RWPE2 (cell line): ENCODE data around the gene GATAD2A.

Experiments
- ATAC-seq: fragments of 200-7000 bp; cut with Tn5 transposase; 3 replicates; pipeline ENCODE4 v1.9.1; 2021; ENCODE audit warnings: low read depth
- DNase-seq: peaks from one replicate; pipeline ENCODE4 v3.0.0-alpha.2; 2020; ENCODE audit warnings: low spot score
- H3K27ac ChIP-seq: fragments of 450-650 bp; 2 replicates; pipeline ENCODE4 v1.5.1; 2017; ENCODE audit warnings: mild to moderate bottlenecking; ENCODE audit not compliant: poor library complexity, severe bottlenecking
- H3K27me3 ChIP-seq: fragments of 250-450 bp; sonication (Bioruptor Pico); 2 replicates; pipeline ENCODE4 v1.5.1; 2021; ENCODE audit warnings: mild to moderate bottlenecking, moderate library complexity; ENCODE audit not compliant: insufficient read depth, poor library complexity, severe bottlenecking
- H3K36me3 ChIP-seq: fragments of 250-450 bp; sonication (Bioruptor Pico); 2 replicates; pipeline ENCODE4 v1.5.1; 2020; ENCODE audit warnings: low read depth, mild to moderate bottlenecking, moderate library complexity
- H3K4me1 ChIP-seq: fragments of 250-450 bp; sonication (Bioruptor Pico); 2 replicates; pipeline ENCODE4 v1.5.1; 2021; ENCODE audit warnings: mild to moderate bottlenecking, moderate library complexity; ENCODE audit not compliant: insufficient read depth, poor library complexity, severe bottlenecking
- H3K4me3 ChIP-seq: fragments of 250-450 bp; sonication (Bioruptor Pico); 2 replicates; pipeline ENCODE4 v1.5.1; 2021; ENCODE audit warnings: mild to moderate bottlenecking, moderate library complexity; ENCODE audit not compliant: severe bottlenecking
- H3K9me3 ChIP-seq: fragments of 250-450 bp; sonication (Bioruptor Pico); 2 replicates; pipeline ENCODE4 v1.5.1; 2021; ENCODE audit warnings: mild to moderate bottlenecking, moderate library complexity; ENCODE audit not compliant: severe bottlenecking
- TF ChIP-seq, protein P1 (sequence below): fragments of 450-650 bp; IDR thresholded peaks from one replicate; pipeline ENCODE4 v1.5.1; 2017; ENCODE audit warnings: mild to moderate bottlenecking, moderate library complexity; ENCODE audit not compliant: poor library complexity, severe bottlenecking

The GATAD2A gene

DNA sequence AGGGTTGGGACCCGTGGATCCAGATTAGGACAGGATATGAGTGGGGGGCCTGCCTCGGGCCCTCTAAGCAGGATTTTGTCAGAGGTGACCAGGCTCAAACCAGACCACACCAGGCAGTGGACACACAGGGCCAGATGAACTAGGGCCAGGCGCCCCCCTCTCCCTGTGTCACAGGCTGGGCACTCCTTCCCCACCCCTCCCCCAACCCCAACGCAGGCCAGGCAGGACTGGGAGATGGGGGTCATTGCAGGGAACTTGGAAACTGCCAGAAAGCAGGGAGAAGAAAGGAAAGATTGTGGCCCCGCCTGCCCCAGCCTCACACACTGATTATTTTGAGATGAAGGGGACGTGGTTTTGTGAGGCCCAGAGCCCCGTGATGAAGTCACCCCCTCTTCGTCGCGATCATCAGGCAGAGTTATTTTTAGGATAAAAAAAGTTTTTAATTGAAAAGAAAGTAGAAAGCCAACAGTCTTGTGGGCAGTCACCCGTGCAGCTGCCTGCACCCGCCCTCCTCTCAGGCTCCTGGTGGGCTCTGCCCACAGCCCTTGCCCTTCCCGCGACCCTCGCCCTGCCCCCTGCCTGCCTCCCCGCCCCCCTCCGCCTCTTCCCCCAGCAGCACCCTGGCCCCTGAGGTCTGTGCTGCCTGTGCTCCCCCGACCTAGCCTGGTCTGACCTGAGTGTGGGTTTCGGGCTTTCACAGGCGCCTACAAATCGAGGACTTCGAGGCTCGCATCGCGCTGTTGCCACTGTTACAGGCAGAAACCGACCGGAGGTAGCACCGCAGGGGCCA is 121.3 kb downstream of the GATAD2A start:
- H3K27me3 ChIP-seq, result no peaks in the 10 kb centered on the region
- H3K4me1 ChIP-seq, result no peaks in the 10 kb centered on the region
- no peak overlapping the region for H3K4me3 ChIP-seq
- H3K27ac ChIP-seq, result no peak overlapping the region
- TF ChIP-seq, protein P1, sequence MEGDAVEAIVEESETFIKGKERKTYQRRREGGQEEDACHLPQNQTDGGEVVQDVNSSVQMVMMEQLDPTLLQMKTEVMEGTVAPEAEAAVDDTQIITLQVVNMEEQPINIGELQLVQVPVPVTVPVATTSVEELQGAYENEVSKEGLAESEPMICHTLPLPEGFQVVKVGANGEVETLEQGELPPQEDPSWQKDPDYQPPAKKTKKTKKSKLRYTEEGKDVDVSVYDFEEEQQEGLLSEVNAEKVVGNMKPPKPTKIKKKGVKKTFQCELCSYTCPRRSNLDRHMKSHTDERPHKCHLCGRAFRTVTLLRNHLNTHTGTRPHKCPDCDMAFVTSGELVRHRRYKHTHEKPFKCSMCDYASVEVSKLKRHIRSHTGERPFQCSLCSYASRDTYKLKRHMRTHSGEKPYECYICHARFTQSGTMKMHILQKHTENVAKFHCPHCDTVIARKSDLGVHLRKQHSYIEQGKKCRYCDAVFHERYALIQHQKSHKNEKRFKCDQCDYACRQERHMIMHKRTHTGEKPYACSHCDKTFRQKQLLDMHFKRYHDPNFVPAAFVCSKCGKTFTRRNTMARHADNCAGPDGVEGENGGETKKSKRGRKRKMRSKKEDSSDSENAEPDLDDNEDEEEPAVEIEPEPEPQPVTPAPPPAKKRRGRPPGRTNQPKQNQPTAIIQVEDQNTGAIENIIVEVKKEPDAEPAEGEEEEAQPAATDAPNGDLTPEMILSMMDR, result no peak
- peak; percentile 60 for DNase-seq
- no peaks in the 10 kb centered on the region for H3K9me3 ChIP-seq
- ATAC-seq, result no peak
- peaks cover 18% of the 10 kb centered on the region for H3K36me3 ChIP-seq

DNA sequence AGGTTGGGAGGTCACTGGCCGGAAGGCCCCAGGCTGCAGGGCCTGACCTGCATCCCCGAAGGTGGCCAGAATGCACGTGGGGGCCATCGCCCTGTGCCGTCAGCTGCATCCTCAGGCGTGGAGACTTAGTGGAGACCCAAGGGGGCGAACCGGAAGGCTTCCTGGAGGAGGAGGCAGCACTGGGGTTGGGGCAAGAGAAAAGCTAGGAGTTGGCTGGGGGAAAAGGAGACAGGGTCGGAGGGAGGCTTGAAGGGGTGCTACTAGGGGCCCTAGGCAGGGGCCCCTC is 121.8 kb downstream of the GATAD2A start:
- Histone ChIP-seq H3K4me3 (no peak overlapping the region), H3K27ac (no peak overlapping the region), H3K36me3 (peaks cover 18% of the 10 kb centered on the region), H3K4me1 (no peaks in the 10 kb centered on the region), H3K27me3 (no peaks in the 10 kb centered on the region), H3K9me3 (no peaks in the 10 kb centered on the region)
- DNase-seq (no peak), ATAC-seq (no peak)
- TF ChIP-seq, protein P1, result no peak

DNA sequence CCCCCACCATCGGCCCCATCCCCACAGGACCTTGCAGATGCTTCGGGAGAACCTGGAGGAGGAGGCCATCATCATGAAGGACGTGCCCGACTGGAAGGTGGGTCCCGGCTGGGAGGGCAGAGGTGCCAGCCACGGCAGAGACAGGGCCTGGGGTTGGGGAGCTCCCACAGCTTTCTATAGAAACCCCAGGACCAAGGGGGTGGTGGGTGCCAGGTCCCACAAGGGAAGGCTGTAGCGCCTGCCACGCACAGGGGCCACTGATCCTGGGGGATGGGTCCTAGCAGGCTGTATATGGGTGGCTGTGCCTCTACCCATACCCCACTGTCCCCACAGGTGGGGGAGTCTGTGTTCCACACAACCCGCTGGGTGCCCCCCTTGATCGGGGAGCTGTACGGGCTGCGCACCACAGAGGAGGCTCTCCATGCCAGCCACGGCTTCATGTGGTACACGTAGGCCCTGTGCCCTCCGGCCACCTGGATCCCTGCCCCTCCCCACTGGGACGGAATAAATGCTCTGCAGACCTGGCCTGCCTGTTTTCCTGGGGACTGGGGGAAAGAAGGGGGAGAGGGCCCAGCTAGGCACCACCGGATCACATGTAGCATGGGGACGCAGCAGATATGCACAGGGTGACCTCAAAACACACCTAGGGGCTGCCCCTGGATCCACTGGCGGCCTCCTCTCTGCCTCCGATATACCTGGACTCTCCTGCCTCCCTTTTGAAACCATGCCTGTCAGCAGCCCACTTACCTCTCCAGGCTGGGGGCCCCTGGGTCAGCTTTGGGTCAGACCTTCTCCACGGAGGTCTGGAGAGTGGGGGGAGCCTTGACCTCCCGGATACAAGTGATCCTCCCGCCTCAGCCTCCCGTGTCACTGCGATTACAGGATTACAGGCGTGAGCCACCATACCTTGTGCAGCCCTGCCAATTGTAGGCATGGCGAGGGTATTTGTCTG is 122.5 kb downstream of the GATAD2A start:
- no peak for ATAC-seq

DNA sequence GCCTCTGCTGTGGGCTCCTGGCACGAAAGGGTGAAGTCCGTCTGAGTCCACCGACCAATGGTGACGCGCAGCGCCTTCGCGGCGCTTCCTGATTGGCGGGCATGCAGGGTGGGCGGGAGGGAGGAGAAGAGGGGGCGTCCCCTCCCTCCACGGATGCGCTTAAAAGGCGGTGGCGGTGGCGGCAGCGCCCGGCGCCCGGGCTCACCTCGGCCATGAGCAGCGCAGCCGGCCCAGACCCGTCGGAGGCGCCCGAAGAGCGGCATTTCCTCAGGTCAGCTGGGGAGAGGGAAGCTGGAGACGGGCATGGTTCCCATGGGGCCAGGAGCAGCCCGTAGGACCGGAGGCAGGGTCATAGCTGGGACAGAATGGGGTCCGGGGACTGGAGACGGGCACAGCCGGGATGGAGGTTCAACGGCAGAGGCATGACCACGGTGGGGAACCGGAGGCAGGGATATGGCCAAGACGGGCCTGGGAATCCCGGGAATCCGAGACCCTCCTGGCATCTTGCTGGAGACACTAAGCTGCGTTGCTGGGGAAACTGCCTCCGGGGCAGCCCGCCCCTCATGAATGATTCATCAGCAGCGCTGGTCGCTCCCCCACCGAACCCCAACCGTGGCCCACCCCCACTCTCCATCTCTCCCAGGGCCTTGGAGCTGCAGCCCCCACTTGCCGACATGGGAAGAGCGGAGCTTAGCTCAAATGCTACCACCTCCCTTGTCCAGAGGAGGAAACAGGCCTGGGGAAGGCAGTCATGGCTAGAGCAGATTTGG is 123.4 kb downstream of the GATAD2A start, which contains the start of gene YJEFN3:
YJEFN3 (plus strand) TSS at position 191 of the 770 bp plus-strand sequence; CDS start at position 213, 22 bp downstream.
- Histone ChIP-seq H3K27ac (no peak within 1 kb of the TSS), H3K9me3 (no peaks in the 10 kb centered on the region), H3K4me3 (no peak within 1 kb of the TSS), H3K36me3 (peaks cover 13% of the 10 kb centered on the region), H3K27me3 (no peaks in the 10 kb centered on the region), H3K4me1 (no peaks in the 10 kb centered on the region)
- TF ChIP-seq, protein P1, result no peak
- DNase-seq, result peak; percentile 59
- ATAC-seq, result no peak

More for the DNA sequence above, 122.5 kb downstream of the GATAD2A start:
- Histone ChIP-seq H3K27ac (no peak overlapping the region), H3K9me3 (no peaks in the 10 kb centered on the region), H3K4me3 (no peak overlapping the region), H3K4me1 (no peaks in the 10 kb centered on the region), H3K36me3 (peaks cover 15% of the 10 kb centered on the region), H3K27me3 (no peaks in the 10 kb centered on the region)
- TF ChIP-seq, protein P1, result no peak
- DNase-seq, result peak; percentile 52
